Endothelial cell (in vitro differentiated cells): ENCODE results near the gene PLEKHA6. TPM values are rescaled to one million over a fixed set of nuclear protein-coding genes. Genes with fewer than 3 reads are reported as not detected.
A peak's percentile ranks its signal among the peaks of the same experiment; 100 is the strongest.

Source experiments
- DNase-seq: peaks from one replicate; pipeline ENCODE4 v3.0.0; 2021; ENCODE audit warnings: low spot score
- H3K27ac Mint-ChIP-seq: one replicate; pipeline ENCODE4 v1.8.0; 2021; ENCODE audit warnings: mixed read lengths, inconsistent platforms; ENCODE audit not compliant: unreplicated experiment
- H3K27me3 Mint-ChIP-seq: one replicate; pipeline ENCODE4 v1.8.0; 2021; ENCODE audit warnings: mild to moderate bottlenecking, moderate library complexity, mixed read lengths, inconsistent platforms; ENCODE audit not compliant: unreplicated experiment
- H3K36me3 Mint-ChIP-seq: one replicate; pipeline ENCODE4 v1.8.0; 2021; ENCODE audit warnings: mild to moderate bottlenecking, low read depth, mixed read lengths, inconsistent platforms; ENCODE audit not compliant: unreplicated experiment
- H3K4me1 Mint-ChIP-seq: one replicate; pipeline ENCODE4 v1.8.0; 2021; ENCODE audit warnings: mild to moderate bottlenecking, mixed read lengths, inconsistent platforms; ENCODE audit not compliant: unreplicated experiment
- H3K4me3 Mint-ChIP-seq: one replicate; pipeline ENCODE4 v1.8.0; 2021; ENCODE audit warnings: mild to moderate bottlenecking, mixed read lengths, inconsistent platforms; ENCODE audit not compliant: unreplicated experiment
- H3K9me3 Mint-ChIP-seq: one replicate; pipeline ENCODE4 v1.8.0; 2021; ENCODE audit warnings: mixed read lengths, inconsistent platforms; ENCODE audit not compliant: unreplicated experiment
- total RNA-seq: library from RNA; stranded (reverse); fragmentation: NEBNext Ultra II Directional; extraction: Animal tissue kit (Norgen Biotek cat#: 25700); gene quantifications from one replicate; pipeline ENCODE4 v1.2.1, GENCODE V29; 2021; ENCODE audit not compliant: unreplicated experiment
- TF ChIP-seq, protein P1 (sequence below): fragments of 200-600 bp; sonication (generic); IDR thresholded peaks from one replicate; pipeline ENCODE4 v1.5.0; 2021; ENCODE audit warnings: antibody characterized with exemption; ENCODE audit not compliant: unreplicated experiment

The PLEKHA6 gene
- total RNA-seq, 1 donor from 2014 or later, result 3.7 TPM

DNA sequence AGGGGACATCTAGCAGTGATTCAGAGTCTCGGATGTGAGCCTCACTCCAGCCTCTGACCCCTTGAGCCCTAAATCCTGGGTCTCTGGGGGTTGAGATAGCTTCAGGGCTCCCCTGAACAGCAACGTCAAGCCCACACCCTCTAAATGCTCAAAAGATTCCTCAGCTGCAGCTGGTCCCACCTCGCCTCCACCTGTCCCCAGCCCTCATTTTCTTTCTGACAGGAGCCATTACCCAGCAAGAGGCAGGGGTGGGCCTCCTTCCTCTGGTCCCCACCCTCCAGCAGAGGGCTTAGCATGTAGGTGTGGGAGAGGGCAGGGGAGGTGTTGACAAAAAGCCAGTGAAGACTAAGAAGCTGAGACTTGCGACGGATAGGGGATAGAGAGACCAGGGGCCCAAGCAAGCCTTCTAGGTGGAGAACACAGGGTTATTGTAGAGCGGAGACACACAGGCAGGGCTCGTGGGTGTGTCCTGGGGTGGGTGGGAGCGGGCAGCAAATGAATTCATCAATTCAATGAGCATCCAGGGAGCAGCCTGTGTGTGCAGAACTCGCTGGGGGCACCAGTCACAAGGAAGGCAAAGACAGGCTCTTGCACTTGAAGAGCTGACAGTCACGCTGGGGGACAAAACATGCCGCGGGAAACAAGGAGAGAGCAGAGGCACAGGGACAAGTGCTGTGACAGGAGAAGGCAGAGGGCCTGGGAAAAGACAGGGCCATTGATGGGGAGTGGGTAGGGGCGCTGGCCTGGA is 97.0 kb downstream of the PLEKHA6 start:
- TF ChIP-seq, protein P1, sequence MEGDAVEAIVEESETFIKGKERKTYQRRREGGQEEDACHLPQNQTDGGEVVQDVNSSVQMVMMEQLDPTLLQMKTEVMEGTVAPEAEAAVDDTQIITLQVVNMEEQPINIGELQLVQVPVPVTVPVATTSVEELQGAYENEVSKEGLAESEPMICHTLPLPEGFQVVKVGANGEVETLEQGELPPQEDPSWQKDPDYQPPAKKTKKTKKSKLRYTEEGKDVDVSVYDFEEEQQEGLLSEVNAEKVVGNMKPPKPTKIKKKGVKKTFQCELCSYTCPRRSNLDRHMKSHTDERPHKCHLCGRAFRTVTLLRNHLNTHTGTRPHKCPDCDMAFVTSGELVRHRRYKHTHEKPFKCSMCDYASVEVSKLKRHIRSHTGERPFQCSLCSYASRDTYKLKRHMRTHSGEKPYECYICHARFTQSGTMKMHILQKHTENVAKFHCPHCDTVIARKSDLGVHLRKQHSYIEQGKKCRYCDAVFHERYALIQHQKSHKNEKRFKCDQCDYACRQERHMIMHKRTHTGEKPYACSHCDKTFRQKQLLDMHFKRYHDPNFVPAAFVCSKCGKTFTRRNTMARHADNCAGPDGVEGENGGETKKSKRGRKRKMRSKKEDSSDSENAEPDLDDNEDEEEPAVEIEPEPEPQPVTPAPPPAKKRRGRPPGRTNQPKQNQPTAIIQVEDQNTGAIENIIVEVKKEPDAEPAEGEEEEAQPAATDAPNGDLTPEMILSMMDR, result no peak
- Mint-ChIP-seq H3K4me1 (peaks cover 3% of the 10 kb centered on the region), H3K27ac (peak overlapping the region; percentile 32), H3K9me3 (no peaks in the 10 kb centered on the region), H3K4me3 (no peak overlapping the region), H3K36me3 (peaks cover 3% of the 10 kb centered on the region), H3K27me3 (peaks cover 10% of the 10 kb centered on the region)
- no peak for DNase-seq

DNA sequence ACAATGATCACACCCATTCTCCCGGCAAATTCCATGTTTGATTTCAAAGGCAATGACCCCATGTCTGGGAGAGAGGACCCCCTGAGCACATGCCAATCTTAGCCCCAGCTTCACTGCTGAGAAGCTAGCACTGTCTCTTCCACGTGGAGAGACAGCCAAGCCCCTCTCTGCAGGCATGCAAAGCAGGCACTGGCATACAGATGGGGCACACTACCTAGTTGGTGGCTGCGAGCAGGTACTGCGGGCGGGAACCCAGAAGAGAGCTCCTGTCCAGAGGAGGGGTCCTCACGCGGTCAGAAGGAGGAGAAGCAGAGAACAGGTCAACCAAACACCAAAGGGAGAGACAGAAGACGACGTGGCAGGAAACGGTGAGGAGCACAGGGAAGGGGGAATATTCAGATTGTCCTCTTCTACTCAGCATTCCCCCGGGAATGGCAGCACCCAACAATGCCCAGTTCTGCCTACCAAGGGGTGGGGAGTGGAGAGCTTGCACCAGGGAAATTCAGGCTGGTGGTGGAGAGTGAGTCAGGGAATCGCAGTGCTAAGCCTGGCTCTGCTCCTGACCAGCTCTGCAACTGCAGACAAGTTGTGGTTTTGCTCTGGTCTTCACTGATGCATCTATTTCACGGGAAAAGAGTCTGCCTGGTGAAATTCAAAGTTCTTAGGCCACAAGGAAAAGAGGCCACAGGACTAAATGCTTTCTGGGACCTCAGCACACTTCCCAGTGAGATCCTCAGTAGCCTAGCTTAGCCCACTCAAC is 97.8 kb downstream of the PLEKHA6 start:
- DNase-seq, result no peak
- peaks cover 3% of the 10 kb centered on the region for H3K4me1 Mint-ChIP-seq
- H3K4me3 Mint-ChIP-seq, result no peak overlapping the region
- H3K36me3 Mint-ChIP-seq, result peaks cover 3% of the 10 kb centered on the region
- TF ChIP-seq, protein P1, result no peak
- no peak overlapping the region for H3K27ac Mint-ChIP-seq
- H3K9me3 Mint-ChIP-seq, result no peaks in the 10 kb centered on the region
- peaks cover 10% of the 10 kb centered on the region for H3K27me3 Mint-ChIP-seq

DNA sequence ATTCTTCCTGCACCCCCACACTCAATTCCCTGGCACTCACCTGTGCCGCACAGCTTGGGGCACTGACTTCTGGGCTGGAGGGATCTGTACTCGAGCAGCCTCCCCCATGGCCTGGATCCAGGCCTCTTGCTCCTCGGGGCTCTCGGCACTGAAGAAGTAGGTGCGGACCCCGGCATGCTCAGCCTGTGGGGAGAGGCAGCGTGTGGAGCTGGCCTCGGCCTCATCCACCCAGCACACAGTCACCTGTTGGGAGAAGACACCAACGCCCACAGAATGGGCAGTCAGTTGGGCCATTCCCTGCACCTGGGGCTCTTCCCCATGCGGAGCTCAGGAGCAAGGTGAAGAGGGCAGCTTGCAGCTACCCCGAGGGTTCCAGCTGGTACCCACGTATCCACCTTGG is 98.5 kb downstream of the PLEKHA6 start:
- Mint-ChIP-seq H3K4me3 (no peak overlapping the region), H3K36me3 (peaks cover 3% of the 10 kb centered on the region), H3K9me3 (no peaks in the 10 kb centered on the region), H3K27me3 (peaks cover 15% of the 10 kb centered on the region), H3K27ac (no peak overlapping the region), H3K4me1 (peaks cover 6% of the 10 kb centered on the region)
- TF ChIP-seq, protein P1, result no peak
- DNase-seq, result no peak

DNA sequence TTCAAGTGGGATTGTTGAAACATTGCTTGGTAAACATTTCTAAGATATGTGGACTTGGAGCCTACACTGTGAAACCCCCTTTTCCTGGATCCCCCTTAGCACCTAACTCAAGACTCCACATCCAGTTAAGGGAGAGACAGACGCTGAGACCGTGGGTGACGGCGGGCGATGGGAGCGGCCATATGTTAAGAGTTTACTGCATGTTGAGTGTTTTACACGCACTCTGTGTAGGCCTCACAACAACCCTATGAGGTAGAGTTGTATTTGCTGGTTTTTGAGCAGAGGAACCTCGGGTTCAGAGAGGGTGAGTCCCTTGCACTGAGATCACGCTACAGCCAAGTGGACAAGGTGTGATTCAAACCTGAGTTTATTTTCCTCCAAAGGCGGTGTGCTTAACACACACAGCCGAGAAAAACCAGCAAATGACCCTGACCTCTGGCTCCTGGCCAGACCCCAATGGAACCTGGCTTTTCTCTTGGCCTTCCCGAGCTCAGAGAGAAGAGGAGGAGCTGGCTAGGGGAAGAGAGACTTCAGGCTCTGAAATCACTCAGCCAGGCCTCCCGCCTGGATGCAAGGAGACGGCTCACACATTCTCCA is 99.0 kb downstream of the PLEKHA6 start:
- Mint-ChIP-seq H3K4me3 (no peak overlapping the region), H3K4me1 (peaks cover 9% of the 10 kb centered on the region), H3K9me3 (no peaks in the 10 kb centered on the region), H3K27me3 (peaks cover 15% of the 10 kb centered on the region), H3K36me3 (peaks cover 3% of the 10 kb centered on the region), H3K27ac (peak overlapping the region; percentile 84)
- TF ChIP-seq, protein P1, result no peak
- no peak for DNase-seq

DNA sequence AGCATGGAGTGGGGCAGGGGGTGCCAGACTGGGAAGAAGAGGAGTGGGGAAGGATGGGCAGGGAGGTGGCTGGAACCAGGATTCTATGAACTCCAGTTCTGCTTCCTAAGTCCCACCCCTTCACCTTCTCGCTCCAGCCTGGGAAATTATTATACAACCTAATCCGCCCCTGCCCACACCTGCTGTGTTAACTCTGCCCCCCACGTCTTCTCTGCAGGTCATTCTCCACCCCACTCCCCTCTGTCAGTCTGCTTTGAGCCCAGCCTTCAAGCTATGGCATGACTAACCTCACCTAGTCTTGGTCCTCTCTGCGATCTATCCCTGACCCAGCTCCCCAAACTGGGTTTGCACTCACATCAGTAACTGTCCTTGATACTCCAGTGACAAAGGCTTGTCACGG is 99.9 kb downstream of the PLEKHA6 start:
- no peak for DNase-seq
- Mint-ChIP-seq H3K4me3 (no peak overlapping the region), H3K27ac (peak overlapping the region; percentile 84), H3K9me3 (no peaks in the 10 kb centered on the region), H3K27me3 (peaks cover 15% of the 10 kb centered on the region), H3K4me1 (peaks cover 14% of the 10 kb centered on the region), H3K36me3 (peaks cover 3% of the 10 kb centered on the region)
- TF ChIP-seq, protein P1, result no peak
